Left hindlimb (tissue), 1 donor: ENCODE results near the gene C1orf87.
"Not testable (repeated sequence)": the region's sequence is repeated elsewhere in the genome, so short reads cannot be mapped to it uniquely, and the experiment has no call there.

ENCODE experiments used
- DNase-seq: peaks from one replicate; pipeline ENCODE4 v3.0.0-alpha.2; 2018

Gene C1orf87

GRCh38 chr1:59992040-59992820 lies 81.3 kb downstream of the C1orf87 start:
- no peak for DNase-seq

- no peak for DNase-seq
Measured at GRCh38 chr1:59990470-59990869, 83.1 kb downstream of the C1orf87 start.

- DNase-seq, result peak; percentile 56
Measured at GRCh38 chr1:59986516-59987310, 86.9 kb downstream of the C1orf87 start.

- no peak for DNase-seq
Measured at GRCh38 chr1:59985911-59986515, 87.6 kb downstream of the C1orf87 start.

- DNase-seq, result no peak
Measured at GRCh38 chr1:59979666-59980065, 93.9 kb downstream of the C1orf87 start.

- DNase-seq, result no peak
Measured at GRCh38 chr1:59978511-59978910, 95.1 kb downstream of the C1orf87 start.

GRCh38 chr1:59978026-59978425 lies 95.5 kb downstream of the C1orf87 start:
- DNase-seq, result no peak

GRCh38 chr1:59977075-59977410 lies 96.5 kb downstream of the C1orf87 start:
- no peak for DNase-seq

GRCh38 chr1:59976194-59977074 lies 97.1 kb downstream of the C1orf87 start:
- DNase-seq, result peak; percentile 66

- no peak for DNase-seq
Measured at GRCh38 chr1:59973719-59974118, 99.9 kb downstream of the C1orf87 start.

- peak; percentile 81 for DNase-seq
Measured at GRCh38 chr1:59972216-59972927, 101.2 kb downstream of the C1orf87 start.

GRCh38 chr1:59971464-59971911 lies 102.1 kb downstream of the C1orf87 start:
- peak; percentile 86 for DNase-seq

GRCh38 chr1:59969542-59970175 lies 103.9 kb downstream of the C1orf87 start:
- DNase-seq, result not testable (repeated sequence)

GRCh38 chr1:59968746-59969145 lies 104.8 kb downstream of the C1orf87 start:
- not testable (repeated sequence) for DNase-seq

- DNase-seq, result no peak
Measured at GRCh38 chr1:59967780-59968179, 105.8 kb downstream of the C1orf87 start.

- no peak for DNase-seq
Measured at GRCh38 chr1:59967141-59967697, 106.4 kb downstream of the C1orf87 start.

- DNase-seq, result no peak
Measured at GRCh38 chr1:59952065-59952464, 121.5 kb downstream of the C1orf87 start.

GRCh38 chr1:59949648-59950047 lies 123.9 kb downstream of the C1orf87 start:
- DNase-seq, result no peak

- DNase-seq, result no peak
Measured at GRCh38 chr1:59948990-59949389, 124.6 kb downstream of the C1orf87 start.

GRCh38 chr1:59947047-59947938 lies 126.3 kb downstream of the C1orf87 start:
- DNase-seq, result no peak
